Measurements from ENCODE around the gene KHDRBS1.
"Not testable (repeated sequence)": the region's sequence is repeated elsewhere in the genome, so short reads cannot be mapped to it uniquely, and the experiment has no call there.

KHDRBS1 gene

GRCh38 chr1:32062867-32063230 is 49.2 kb downstream of the KHDRBS1 start:
- H3K79me2 ChIP-seq (ENCODE audit: insufficient read depth, low read depth): no peaks in the 10 kb centered on the region
- H3K27ac ChIP-seq: peak overlapping the region; percentile 20; the same call in 1 of the 2 replicates

GRCh38 chr1:32063261-32063681 is 49.6 kb downstream of the KHDRBS1 start:
- Histone ChIP-seq H3K4me1 (ENCODE audit: low read depth, poor library complexity, severe bottlenecking) (peaks cover 62% of the 10 kb centered on the region), H3K27ac (peak overlapping the region; percentile 20; the same call in 1 of the 2 replicates), H2AFZ (ENCODE audit: low read depth) (no peak overlapping the region), H3K27me3 (ENCODE audit: insufficient read depth, low read depth) (no peaks in the 10 kb centered on the region), H3K36me3 (ENCODE audit: insufficient read depth) (no peaks in the 10 kb centered on the region), H3K4me2 (no peak overlapping the region), H3K79me2 (ENCODE audit: insufficient read depth, low read depth) (no peaks in the 10 kb centered on the region), H3K4me3 (IDR thresholded peaks at IDR 0.05; ENCODE audit: insufficient read depth, low read depth, low read length) (no peak overlapping the region), H3K9ac (no peak overlapping the region), H4K20me1 (ENCODE audit: insufficient read depth) (no peaks in the 10 kb centered on the region)
- TF ChIP-seq, protein P1, sequence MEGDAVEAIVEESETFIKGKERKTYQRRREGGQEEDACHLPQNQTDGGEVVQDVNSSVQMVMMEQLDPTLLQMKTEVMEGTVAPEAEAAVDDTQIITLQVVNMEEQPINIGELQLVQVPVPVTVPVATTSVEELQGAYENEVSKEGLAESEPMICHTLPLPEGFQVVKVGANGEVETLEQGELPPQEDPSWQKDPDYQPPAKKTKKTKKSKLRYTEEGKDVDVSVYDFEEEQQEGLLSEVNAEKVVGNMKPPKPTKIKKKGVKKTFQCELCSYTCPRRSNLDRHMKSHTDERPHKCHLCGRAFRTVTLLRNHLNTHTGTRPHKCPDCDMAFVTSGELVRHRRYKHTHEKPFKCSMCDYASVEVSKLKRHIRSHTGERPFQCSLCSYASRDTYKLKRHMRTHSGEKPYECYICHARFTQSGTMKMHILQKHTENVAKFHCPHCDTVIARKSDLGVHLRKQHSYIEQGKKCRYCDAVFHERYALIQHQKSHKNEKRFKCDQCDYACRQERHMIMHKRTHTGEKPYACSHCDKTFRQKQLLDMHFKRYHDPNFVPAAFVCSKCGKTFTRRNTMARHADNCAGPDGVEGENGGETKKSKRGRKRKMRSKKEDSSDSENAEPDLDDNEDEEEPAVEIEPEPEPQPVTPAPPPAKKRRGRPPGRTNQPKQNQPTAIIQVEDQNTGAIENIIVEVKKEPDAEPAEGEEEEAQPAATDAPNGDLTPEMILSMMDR (conservative IDR thresholded peaks at IDR 0.05; ENCODE audit: low read depth, low read length): peak; percentile 80

More at GRCh38 chr1:32062867-32063230, 49.2 kb downstream of the KHDRBS1 start:
- Histone ChIP-seq H4K20me1 (ENCODE audit: insufficient read depth) (no peaks in the 10 kb centered on the region), H3K27me3 (ENCODE audit: insufficient read depth, low read depth) (no peaks in the 10 kb centered on the region), H3K9ac (no peak overlapping the region), H3K4me2 (no peak overlapping the region), H2AFZ (ENCODE audit: low read depth) (no peak overlapping the region), H3K4me1 (ENCODE audit: low read depth, poor library complexity, severe bottlenecking) (peaks cover 66% of the 10 kb centered on the region), H3K4me3 (IDR thresholded peaks at IDR 0.05; ENCODE audit: insufficient read depth, low read depth, low read length) (no peak overlapping the region), H3K36me3 (ENCODE audit: insufficient read depth) (no peaks in the 10 kb centered on the region)
- TF ChIP-seq, protein P1 (conservative IDR thresholded peaks at IDR 0.05; ENCODE audit: low read depth, low read length): no peak

DNA sequence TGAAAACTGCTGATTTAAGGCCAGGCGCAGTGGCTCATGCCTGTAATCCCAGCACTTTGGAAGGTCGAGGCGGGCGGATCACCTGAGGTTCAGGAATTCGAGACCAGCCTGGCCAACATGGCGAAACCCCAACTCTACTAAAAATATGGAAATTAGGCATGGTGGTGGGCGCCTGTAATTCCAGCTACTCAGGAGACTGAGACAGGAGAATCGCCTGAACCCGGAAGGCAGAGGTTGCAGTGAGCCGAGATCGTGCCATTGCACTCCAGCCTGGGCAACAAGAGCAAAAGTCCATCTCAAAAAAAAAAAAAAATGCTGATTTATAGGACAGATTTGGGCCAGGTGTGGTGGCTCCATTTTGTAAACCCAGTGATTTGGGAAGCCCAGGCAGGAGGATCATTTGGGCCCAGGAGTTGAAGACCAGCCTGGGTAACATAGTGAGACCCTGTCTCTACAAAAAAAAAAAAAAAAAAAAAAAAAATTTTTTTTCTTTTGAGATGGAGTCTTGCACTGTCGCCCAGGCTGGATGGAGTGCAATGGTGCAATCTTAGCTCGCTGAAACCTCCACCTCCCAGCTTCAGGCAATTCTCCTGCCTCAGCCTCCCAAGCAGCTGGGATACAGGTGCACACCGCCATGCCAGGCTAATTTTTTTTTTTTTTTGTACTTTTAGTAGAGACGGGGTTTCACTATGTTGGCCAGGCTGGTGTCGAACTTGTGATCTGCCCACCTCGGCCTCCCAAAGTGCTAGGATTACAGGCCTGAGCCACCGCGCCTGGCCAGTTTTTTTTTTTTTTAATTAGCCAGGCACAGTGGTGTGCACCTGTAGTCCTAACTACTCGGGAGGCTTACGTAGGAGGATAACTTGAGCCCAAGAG is 52.2 kb downstream of the KHDRBS1 start:
- not testable (repeated sequence) for H3K36me3 ChIP-seq (ENCODE audit: insufficient read depth); H3K27me3 ChIP-seq (ENCODE audit: insufficient read depth, low read depth); H3K4me3 ChIP-seq (IDR thresholded peaks at IDR 0.05; ENCODE audit: insufficient read depth, low read depth, low read length); H3K9ac ChIP-seq; H2AFZ ChIP-seq (ENCODE audit: low read depth); H4K20me1 ChIP-seq (ENCODE audit: insufficient read depth); H3K4me2 ChIP-seq; H3K79me2 ChIP-seq (ENCODE audit: insufficient read depth, low read depth); H3K27ac ChIP-seq
- H3K4me1 ChIP-seq (ENCODE audit: low read depth, poor library complexity, severe bottlenecking): peaks cover 36% of the 10 kb centered on the region

DNA sequence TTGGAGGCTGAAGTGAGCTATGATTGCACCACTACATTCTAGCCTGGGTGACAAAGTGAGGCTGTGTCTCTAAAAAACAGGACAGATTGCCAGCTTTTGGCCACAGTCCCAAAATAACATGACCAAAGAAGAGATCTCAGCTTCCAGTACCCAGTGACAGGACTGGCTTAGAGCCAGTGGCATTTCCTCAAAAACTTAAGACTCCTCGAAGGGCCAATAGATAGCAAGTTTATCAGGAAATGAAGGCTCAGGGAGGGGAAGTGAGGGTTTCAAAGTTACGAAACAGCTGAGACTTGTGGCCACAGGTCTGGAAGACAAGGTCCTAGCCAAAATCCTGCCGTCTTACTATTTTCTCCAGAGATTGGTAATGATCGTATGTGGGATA is 52.8 kb downstream of the KHDRBS1 start:
- H3K79me2 ChIP-seq (ENCODE audit: insufficient read depth, low read depth): no peaks in the 10 kb centered on the region
- no peaks in the 10 kb centered on the region for H4K20me1 ChIP-seq (ENCODE audit: insufficient read depth)
- no peak overlapping the region for H3K27ac ChIP-seq
- no peaks in the 10 kb centered on the region for H3K36me3 ChIP-seq (ENCODE audit: insufficient read depth)
- H2AFZ ChIP-seq (ENCODE audit: low read depth): no peak overlapping the region
- H3K4me1 ChIP-seq (ENCODE audit: low read depth, poor library complexity, severe bottlenecking): peaks cover 30% of the 10 kb centered on the region
- no peak overlapping the region for H3K4me2 ChIP-seq
- no peak overlapping the region for H3K9ac ChIP-seq
- TF ChIP-seq, protein P1 (conservative IDR thresholded peaks at IDR 0.05; ENCODE audit: low read depth, low read length): no peak
- H3K4me3 ChIP-seq (IDR thresholded peaks at IDR 0.05; ENCODE audit: insufficient read depth, low read depth, low read length): no peak overlapping the region
- no peaks in the 10 kb centered on the region for H3K27me3 ChIP-seq (ENCODE audit: insufficient read depth, low read depth)
